Natural killer cell (primary cell): ENCODE data around the gene CHRNA5. TPM values are rescaled to one million over a fixed set of nuclear protein-coding genes. Genes with fewer than 3 reads are reported as not detected.

Experiments used
- ATAC-seq, 3 donors: fragments of 150-1000 bp in 2 of 3; fragments of 200-7000 bp in 1 of 3; cut with Tn5 transposase; 1 replicate in 1 of 3; 2 replicates in 2 of 3; pipeline ENCODE4 v1.10.0; 2021; ENCODE audit warnings: mild to moderate bottlenecking in 2 of 3, moderate library complexity in 2 of 3
- DNase-seq, 2 donors: peaks; one replicate each; pipeline versions ENCODE4 v3.0.0 to v3.0.0-alpha.2; 2013 to 2021; ENCODE audit warnings: mixed read lengths in 1 of 2
- H3K27ac ChIP-seq: one replicate; pipeline ENCODE4 v1.5.1; 2013; ENCODE audit warnings: mild to moderate bottlenecking, low read length
- H3K27me3 ChIP-seq: one replicate; pipeline ENCODE4 v1.6.1; 2013; ENCODE audit warnings: low read length; ENCODE audit not compliant: control insufficient read depth, insufficient read depth
- H3K36me3 ChIP-seq: one replicate; pipeline ENCODE4 v1.6.1; 2013; ENCODE audit warnings: low read length; ENCODE audit not compliant: control insufficient read depth, insufficient read depth
- H3K4me1 ChIP-seq: one replicate; pipeline ENCODE4 v1.6.1; 2013; ENCODE audit warnings: low read length; ENCODE audit not compliant: control insufficient read depth, insufficient read depth
- H3K4me3 ChIP-seq: one replicate; pipeline ENCODE4 v1.5.1; 2013; ENCODE audit warnings: low read length
- H3K9me3 ChIP-seq: one replicate; pipeline ENCODE4 v1.6.1; 2013; ENCODE audit warnings: low read length; ENCODE audit not compliant: control insufficient read depth, insufficient read depth
- H3K27ac Mint-ChIP-seq, 2 donors: one replicate each; pipeline ENCODE4 v1.8.0; 2022; ENCODE audit warnings: mild to moderate bottlenecking in 2 of 2, mixed read lengths in 2 of 2, moderate library complexity in 1 of 2
- H3K27me3 Mint-ChIP-seq, 2 donors: one replicate each; pipeline ENCODE4 v1.8.0; 2022; ENCODE audit warnings: low read depth in 2 of 2, mixed read lengths in 2 of 2
- H3K36me3 Mint-ChIP-seq: one replicate; pipeline ENCODE4 v1.8.0; 2022; ENCODE audit warnings: mixed read lengths
- H3K4me1 Mint-ChIP-seq, 2 donors: one replicate each; pipeline ENCODE4 v1.8.0; 2022; ENCODE audit warnings: mixed read lengths in 2 of 2
- H3K4me3 Mint-ChIP-seq: one replicate; pipeline ENCODE4 v1.8.0; 2022; ENCODE audit warnings: mild to moderate bottlenecking, moderate library complexity, mixed read lengths
- H3K9me3 Mint-ChIP-seq, 2 donors: one replicate each; pipeline ENCODE4 v1.8.0; 2022; ENCODE audit warnings: mixed read lengths in 2 of 2
- CTCF ChIP-seq: fragments of 200-600 bp; IDR thresholded peaks from one replicate; pipeline ENCODE4 v1.8.0; 2022; ENCODE audit warnings: antibody characterized with exemption
- WGBS: methylation state at CpG from one replicate; pipeline ENCODE4 v1.1.7; 2013; ENCODE audit warnings: missing lambda C conversion rate; ENCODE audit not compliant: insufficient coverage; 5-methylcytosine and 5-hydroxymethylcytosine counted together
- intact Hi-C: fragments of 100-400 bp; cut with micrococcal nuclease; formaldehyde crosslinking; loops from one replicate; pipeline ENCODE4 v1.14.2; 2022
- total RNA-seq, 4 donors: library from RNA; stranded (reverse); fragments of 120-200 nt in 1 of 4; gene quantifications; one replicate each; pipeline versions ENCODE4 v1.2.3 to v1.2.4, GENCODE V29; 2013 to 2022

The CHRNA5 gene
- total RNA-seq, 3 donors from 2014 or later (not counting 1 experiment from before 2014, with no cell fraction given): 0.23 to 0.45 (median 0.42) TPM

- 50% methylated on average over 19 of the region's 20 CpGs for whole genome bisulfite sequencing
- intact Hi-C loops: no loop called here
- Histone ChIP-seq H3K4me1 (no peaks in the 10 kb centered on the region), H3K4me3 (no peak overlapping the region), H3K27ac (no peak overlapping the region), H3K36me3 (no peaks in the 10 kb centered on the region), H3K9me3 (no peaks in the 10 kb centered on the region), H3K27me3 (peaks cover 10% of the 10 kb centered on the region)
- Mint-ChIP-seq H3K4me3 (no peak overlapping the region), H3K27me3 (peaks cover 24 to 40% of the 10 kb centered on the region in 2 donors), H3K36me3 (no peaks in the 10 kb centered on the region), H3K27ac (no peak overlapping the region), H3K4me1 (no peaks in the 10 kb centered on the region), H3K9me3 (no peaks in the 10 kb centered on the region)
- ATAC-seq (no peak), DNase-seq (no peak)
- no peak for TF ChIP-seq CTCF
Measured at GRCh38 chr15:78619022-78619950, 54.0 kb downstream of the CHRNA5 start.

GRCh38 chr15:78620021-78620526, 54.8 kb downstream of the CHRNA5 start:
- Histone ChIP-seq H3K4me1 (no peaks in the 10 kb centered on the region), H3K36me3 (no peaks in the 10 kb centered on the region), H3K9me3 (no peaks in the 10 kb centered on the region), H3K27ac (no peak overlapping the region), H3K27me3 (peaks cover 10% of the 10 kb centered on the region), H3K4me3 (no peak overlapping the region)
- Mint-ChIP-seq H3K27me3 (peaks cover 24 to 44% of the 10 kb centered on the region in 2 donors), H3K9me3 (no peaks in the 10 kb centered on the region), H3K27ac (no peak overlapping the region), H3K4me3 (no peak overlapping the region), H3K4me1 (no peaks in the 10 kb centered on the region), H3K36me3 (no peaks in the 10 kb centered on the region)
- TF ChIP-seq CTCF: no peak
- ATAC-seq: no peak
- DNase-seq: no peak
- intact Hi-C loops: no loop called here
- 4% methylated on average over 35 of the region's 41 CpGs for WGBS

GRCh38 chr15:78620527-78621421, 55.5 kb downstream of the CHRNA5 start, which contains the start of gene CHRNA3:
CHRNA3 (minus strand) TSS chr15:78620996; CDS start chr15:78620794, 202 bp downstream.
- Mint-ChIP-seq H3K27me3 (peaks cover 24 to 44% of the 10 kb centered on the region in 2 donors), H3K4me3 (no peak within 1 kb of the TSS), H3K27ac (no peak within 1 kb of the TSS), H3K4me1 (no peaks in the 10 kb centered on the region), H3K36me3 (no peaks in the 10 kb centered on the region), H3K9me3 (no peaks in the 10 kb centered on the region)
- WGBS: 6% methylated on average over 102 of the region's 102 CpGs
- intact Hi-C loops: no loop called here
- peaks cover 10% of the 10 kb centered on the region for H3K27me3 ChIP-seq
- H3K4me1 ChIP-seq: no peaks in the 10 kb centered on the region
- no peak within 1 kb of the TSS for H3K4me3 ChIP-seq
- H3K36me3 ChIP-seq: no peaks in the 10 kb centered on the region
- TF ChIP-seq CTCF: no peak
- no peak within 1 kb of the TSS for H3K27ac ChIP-seq
- DNase-seq (no peak), ATAC-seq (no peak)
- no peaks in the 10 kb centered on the region for H3K9me3 ChIP-seq
